HG02763 (cell line): ENCODE measurements around the gene PSMD1.
A peak's percentile ranks its signal among the peaks of the same experiment; 100 is the strongest.
"Not testable (repeated sequence)": the region's sequence is repeated elsewhere in the genome, so short reads cannot be mapped to it uniquely, and the experiment has no call there.

ENCODE experiments used
- ATAC-seq: cut with Tn5 transposase; IDR thresholded peaks from one replicate; pipeline ENCODE4 v1.9.1; 2021; ENCODE audit warnings: mild to moderate bottlenecking, moderate library complexity; ENCODE audit not compliant: unreplicated experiment

The PSMD1 gene

GRCh38 chr2:231056453-231057416 lies at the start of gene PSMD1:
PSMD1 (plus strand) TSS chr2:231056867; CDS start chr2:231057026, 159 bp downstream.
- ATAC-seq, result peak; percentile 74

GRCh38 chr2:231007286-231008098 lies 49.2 kb upstream of the PSMD1 start:
- no peak for ATAC-seq

- no peak for ATAC-seq
Measured at GRCh38 chr2:231008131-231008530, 48.5 kb upstream of the PSMD1 start.

GRCh38 chr2:231009236-231009919 lies 47.3 kb upstream of the PSMD1 start:
- no peak for ATAC-seq

- ATAC-seq, result no peak
Measured at GRCh38 chr2:231010201-231010730, 46.4 kb upstream of the PSMD1 start.

- no peak for ATAC-seq
Measured at GRCh38 chr2:231011526-231011925, 45.1 kb upstream of the PSMD1 start.

- ATAC-seq, result no peak
Measured at GRCh38 chr2:231012463-231012862, 44.2 kb upstream of the PSMD1 start.

GRCh38 chr2:231013820-231014219 lies 42.8 kb upstream of the PSMD1 start:
- no peak for ATAC-seq

- ATAC-seq, result no peak
Measured at GRCh38 chr2:231015478-231015877, 41.2 kb upstream of the PSMD1 start.

GRCh38 chr2:231015926-231016325 lies 40.7 kb upstream of the PSMD1 start:
- no peak for ATAC-seq

GRCh38 chr2:231016566-231017230 lies 40.0 kb upstream of the PSMD1 start:
- ATAC-seq, result no peak

GRCh38 chr2:231017231-231017598 lies 39.5 kb upstream of the PSMD1 start:
- no peak for ATAC-seq

GRCh38 chr2:231018184-231018583 lies 38.5 kb upstream of the PSMD1 start:
- ATAC-seq, result no peak

- ATAC-seq, result not testable (repeated sequence)
Measured at GRCh38 chr2:231025059-231025458, 31.6 kb upstream of the PSMD1 start.

- no peak for ATAC-seq
Measured at GRCh38 chr2:231028889-231029288, 27.8 kb upstream of the PSMD1 start.

GRCh38 chr2:231029563-231029962 lies 27.1 kb upstream of the PSMD1 start:
- no peak for ATAC-seq

- no peak for ATAC-seq
Measured at GRCh38 chr2:231030725-231031124, 25.9 kb upstream of the PSMD1 start.

GRCh38 chr2:231032575-231033140 lies 24.0 kb upstream of the PSMD1 start:
- ATAC-seq, result no peak

- ATAC-seq, result no peak
Measured at GRCh38 chr2:231033147-231034132, 23.2 kb upstream of the PSMD1 start.
